Loucy (cell line): ENCODE data around the gene RAB14.

Source experiments
- H2AFZ ChIP-seq: fragments of 200-600 bp; sonication (generic); 2 replicates; pipeline ENCODE4 v1.6.0; 2016; ENCODE audit warnings: antibody characterized with exemption, mild to moderate bottlenecking, low read length, moderate library complexity
- H3F3A ChIP-seq: fragments of 200-600 bp; 2 replicates; pipeline ENCODE4 v1.6.0; 2016; ENCODE audit warnings: antibody characterized with exemption, low read depth, mild to moderate bottlenecking
- H3K27me3 ChIP-seq: fragments of 200-600 bp; sonication (generic); 2 replicates; pipeline ENCODE4 v1.6.1; 2014; ENCODE audit warnings: low read length, mild to moderate bottlenecking; ENCODE audit not compliant: insufficient read depth, poor library complexity, severe bottlenecking
- H3K36me3 ChIP-seq: fragments of 200-600 bp; sonication (generic); 2 replicates; pipeline ENCODE4 v1.6.1; 2016; ENCODE audit warnings: low read length; ENCODE audit not compliant: insufficient read depth
- H3K4me1 ChIP-seq: fragments of 200-600 bp; sonication (generic); 2 replicates; pipeline ENCODE4 v1.5.1; 2014; ENCODE audit warnings: low read length, mild to moderate bottlenecking; ENCODE audit not compliant: insufficient read depth, poor library complexity, severe bottlenecking
- H3K4me2 ChIP-seq: fragments of 200-600 bp; sonication (generic); 2 replicates; pipeline ENCODE4 v1.6.0; 2014; ENCODE audit warnings: antibody characterized with exemption, low read length, low read depth, mild to moderate bottlenecking; ENCODE audit not compliant: poor library complexity, severe bottlenecking
- H3K4me3 ChIP-seq: fragments of 200-600 bp; sonication (generic); 2 replicates; pipeline ENCODE4 v1.5.1; 2014; ENCODE audit warnings: low read length, mild to moderate bottlenecking, mixed read lengths; ENCODE audit not compliant: poor library complexity, severe bottlenecking
- H3K79me2 ChIP-seq: fragments of 200-600 bp; sonication (generic); 2 replicates; pipeline ENCODE4 v1.6.1; 2014; ENCODE audit warnings: low read length; ENCODE audit not compliant: insufficient read depth
- H3K9ac ChIP-seq: fragments of 200-600 bp; sonication (generic); 2 replicates; pipeline ENCODE4 v1.6.0; 2014; ENCODE audit warnings: mild to moderate bottlenecking, low read depth, low read length, moderate library complexity; ENCODE audit not compliant: poor library complexity, severe bottlenecking
- H3K9me2 ChIP-seq: fragments of 200-600 bp; sonication (generic); replicated peaks from 2 replicates; pipeline ENCODE4 v1.6.1; 2016; ENCODE audit warnings: low read depth, low read length, mixed read lengths
- H3K9me3 ChIP-seq: fragments of 200-600 bp; sonication (generic); 2 replicates; pipeline ENCODE4 v1.6.1; 2014; ENCODE audit warnings: mild to moderate bottlenecking, antibody characterized with exemption, low read length, low read depth; ENCODE audit not compliant: insufficient read depth
- H4K20me1 ChIP-seq: fragments of 200-600 bp; sonication (generic); 2 replicates; pipeline ENCODE4 v1.6.0; 2014; ENCODE audit warnings: antibody characterized with exemption, low read length, mild to moderate bottlenecking; ENCODE audit not compliant: insufficient read depth, poor library complexity, severe bottlenecking
- CTCF ChIP-seq: fragments of 200-600 bp; sonication (generic); conservative IDR thresholded peaks from 2 replicates; pipeline ENCODE4 v1.5.1; 2014; ENCODE audit warnings: mild to moderate bottlenecking, antibody characterized with exemption, low read length
- EZH2phosphoT487 ChIP-seq: fragments of 200-600 bp; IDR thresholded peaks from 2 replicates; pipeline ENCODE4 v1.6.1; 2018; ENCODE audit warnings: antibody characterized with exemption, mild to moderate bottlenecking, moderate library complexity, borderline replicate concordance

The RAB14 gene

GRCh38 chr9:121232251-121232650 lies 30.6 kb upstream of the RAB14 start:
- Histone ChIP-seq H4K20me1 (no peaks in the 10 kb centered on the region), H2AFZ (no peak overlapping the region), H3K9me2 (no peaks in the 10 kb centered on the region), H3K36me3 (no peaks in the 10 kb centered on the region), H3K4me1 (no peaks in the 10 kb centered on the region), H3K9ac (no peak overlapping the region), H3K4me2 (no peak overlapping the region), H3K79me2 (no peaks in the 10 kb centered on the region), H3K27me3 (no peaks in the 10 kb centered on the region), H3K4me3 (no peak overlapping the region), H3K9me3 (no peaks in the 10 kb centered on the region), H3F3A (no peaks in the 10 kb centered on the region)
- TF ChIP-seq CTCF (no peak), EZH2phosphoT487 (no peak)

DNA sequence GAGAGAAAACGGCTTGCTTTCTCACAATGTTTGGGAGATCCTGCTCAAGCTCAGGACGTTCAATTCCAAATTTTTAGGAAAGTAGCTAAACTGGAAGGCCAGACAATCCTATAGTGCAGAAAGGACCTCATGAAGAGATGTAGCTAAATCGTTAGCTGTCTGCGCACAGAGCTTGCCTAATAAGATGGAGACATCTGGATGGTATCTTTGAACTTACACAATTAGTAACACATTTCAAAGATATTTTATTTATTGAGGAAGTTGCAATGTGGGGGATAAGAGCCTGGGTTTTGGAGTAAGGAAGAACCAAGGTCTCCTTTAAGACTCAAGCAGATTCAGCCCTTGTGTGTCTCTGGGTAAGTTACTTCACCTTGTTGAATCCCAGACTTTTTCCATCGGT lies 28.6 kb upstream of the RAB14 start:
- H2AFZ ChIP-seq: no peak overlapping the region
- H3K4me3 ChIP-seq: no peak overlapping the region
- no peaks in the 10 kb centered on the region for H3K27me3 ChIP-seq
- no peaks in the 10 kb centered on the region for H3K36me3 ChIP-seq
- TF ChIP-seq CTCF: no peak
- no peak for TF ChIP-seq EZH2phosphoT487
- H4K20me1 ChIP-seq: no peaks in the 10 kb centered on the region
- H3K9me3 ChIP-seq: no peaks in the 10 kb centered on the region
- no peak overlapping the region for H3K9ac ChIP-seq
- H3K4me2 ChIP-seq: no peak overlapping the region
- H3F3A ChIP-seq: no peaks in the 10 kb centered on the region
- no peaks in the 10 kb centered on the region for H3K79me2 ChIP-seq
- no peaks in the 10 kb centered on the region for H3K9me2 ChIP-seq
- no peaks in the 10 kb centered on the region for H3K4me1 ChIP-seq

DNA sequence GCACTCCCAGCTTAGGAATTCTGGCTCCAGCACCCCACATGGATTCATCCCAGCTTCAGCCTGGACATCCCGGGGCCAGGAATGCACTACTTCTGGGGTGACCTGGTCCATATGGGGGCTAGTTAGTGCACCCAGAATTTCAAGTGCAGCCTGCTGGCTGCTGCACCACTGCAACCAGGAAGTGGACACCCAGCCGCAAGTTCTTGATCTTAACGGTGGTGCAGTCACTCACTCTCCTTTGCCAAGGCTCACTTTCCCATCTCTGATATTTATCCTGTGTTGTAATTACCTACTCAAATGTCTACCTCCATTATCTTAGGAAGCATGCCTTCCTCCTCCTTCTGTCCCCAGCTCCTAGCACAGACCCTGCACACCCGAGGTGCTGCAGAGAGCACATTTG lies 26.2 kb upstream of the RAB14 start:
- H2AFZ ChIP-seq: peak overlapping the region; percentile 69
- H3K27me3 ChIP-seq: no peaks in the 10 kb centered on the region
- no peaks in the 10 kb centered on the region for H3K79me2 ChIP-seq
- no peaks in the 10 kb centered on the region for H3K4me1 ChIP-seq
- no peaks in the 10 kb centered on the region for H3K9me3 ChIP-seq
- TF ChIP-seq CTCF (no peak), EZH2phosphoT487 (no peak)
- H3K4me3 ChIP-seq: no peak overlapping the region
- no peaks in the 10 kb centered on the region for H3F3A ChIP-seq
- no peaks in the 10 kb centered on the region for H4K20me1 ChIP-seq
- H3K36me3 ChIP-seq: no peaks in the 10 kb centered on the region
- no peak overlapping the region for H3K9ac ChIP-seq
- no peak overlapping the region for H3K4me2 ChIP-seq
- H3K9me2 ChIP-seq: no peaks in the 10 kb centered on the region
